Activated T-helper 9 cell treated with anti-CD3 and anti-CD28 coated beads, Interleukin-2, amount 50 U/mL, for 16 hours (primary cell): ENCODE results near the gene FZD10.

Source experiments
- DNase-seq: peaks from one replicate; pipeline ENCODE4 v3.0.0-alpha.2; 2020; ENCODE audit warnings: low read depth

Gene FZD10

GRCh38 chr12:130214686-130215395 lies 52.6 kb downstream of the FZD10 start:
- DNase-seq = no peak
